Endodermal cell (in vitro differentiated cells): ENCODE measurements around the gene IL1F10. TPM values are rescaled to one million over a fixed set of nuclear protein-coding genes. Genes with fewer than 3 reads are reported as not detected.

Experiments used
- DNase-seq: peaks from one replicate; pipeline ENCODE4 v3.0.0-alpha.2; 2017
- H3K27ac ChIP-seq: 2 replicates; pipeline ENCODE4 v1.5.1; 2013; ENCODE audit warnings: mild to moderate bottlenecking, low read depth, low read length, moderate library complexity
- H3K27me3 ChIP-seq: 2 replicates; pipeline ENCODE4 v1.6.1; 2013; ENCODE audit warnings: mild to moderate bottlenecking, low read length, moderate library complexity; ENCODE audit not compliant: insufficient read depth, control insufficient read depth, poor library complexity, severe bottlenecking
- H3K36me3 ChIP-seq: 2 replicates; pipeline ENCODE4 v1.7.0; 2013; ENCODE audit warnings: mild to moderate bottlenecking, low read length, moderate library complexity; ENCODE audit not compliant: control insufficient read depth, insufficient read depth
- H3K4me1 ChIP-seq: one replicate; pipeline ENCODE4 v1.7.0; 2013; ENCODE audit warnings: low read length; ENCODE audit not compliant: control insufficient read depth, insufficient read depth
- H3K4me3 ChIP-seq: 2 replicates; pipeline ENCODE4 v1.5.1; 2013; ENCODE audit warnings: mild to moderate bottlenecking, low read length, moderate library complexity
- H3K9ac ChIP-seq: 2 replicates; pipeline ENCODE4 v1.6.1; 2013; ENCODE audit warnings: mild to moderate bottlenecking, low read length, moderate library complexity; ENCODE audit not compliant: poor library complexity, severe bottlenecking; ENCODE audit errors: extremely low read depth
- H3K9me3 ChIP-seq: 2 replicates; pipeline ENCODE4 v1.6.1; 2013; ENCODE audit warnings: mild to moderate bottlenecking, low read length, moderate library complexity; ENCODE audit not compliant: control insufficient read depth
- H3K27ac Mint-ChIP-seq: 2 replicates; pipeline ENCODE4 v1.8.0; 2020; ENCODE audit warnings: mixed read lengths
- H3K27me3 Mint-ChIP-seq: 2 replicates; pipeline ENCODE4 v1.8.0; 2021; ENCODE audit warnings: mild to moderate bottlenecking, mixed read lengths; ENCODE audit not compliant: insufficient read depth
- H3K36me3 Mint-ChIP-seq: 2 replicates; pipeline ENCODE4 v1.8.0; 2020; ENCODE audit warnings: low read depth, mixed read lengths
- H3K4me1 Mint-ChIP-seq: 2 replicates; pipeline ENCODE4 v1.8.0; 2020; ENCODE audit warnings: mixed read lengths
- H3K4me3 Mint-ChIP-seq: 2 replicates; pipeline ENCODE4 v1.8.0; 2020; ENCODE audit warnings: mild to moderate bottlenecking, moderate library complexity, mixed read lengths
- H3K9me3 Mint-ChIP-seq: 2 replicates; pipeline ENCODE4 v1.8.0; 2020; ENCODE audit warnings: mild to moderate bottlenecking, mixed read lengths
- WGBS, 2 experiments: methylation state at CpG; one replicate each; pipeline versions ENCODE4 v1.1.5 to v1.1.7; 2013; ENCODE audit warnings: missing lambda C conversion rate in 2 of 2, mixed read lengths in 1 of 2; ENCODE audit not compliant: insufficient coverage in 1 of 2, insufficient read length in 1 of 2; 5-methylcytosine and 5-hydroxymethylcytosine counted together
- total RNA-seq, 2 donors: library from RNA; stranded (reverse); fragmentation: NEBNext Ultra II Directional in 1 of 2; extraction: Animal tissue kit (Norgen Biotek cat#: 25700) in 1 of 2; gene quantifications; 2 replicates in 1 of 2; 3 replicates in 1 of 2; pipeline ENCODE4 v1.2.1, GENCODE V29; 2021
- TF ChIP-seq, protein P1 (sequence below): fragments of 200-600 bp; sonication (generic); conservative IDR thresholded peaks from 2 replicates; pipeline ENCODE4 v1.5.0; 2021; ENCODE audit warnings: antibody characterized with exemption, mild to moderate bottlenecking

Gene IL1F10
- total RNA-seq, 2 donors from 2014 or later, result not detected

GRCh38 chr2:113058411-113058994 lies 9.3 kb upstream of the IL1F10 start:
- H3K4me3 Mint-ChIP-seq, result no peak overlapping the region
- peaks cover 29% of the 10 kb centered on the region for H3K9me3 Mint-ChIP-seq
- Histone ChIP-seq H3K4me1 (no peaks in the 10 kb centered on the region), H3K27me3 (peaks cover 7% of the 10 kb centered on the region), H3K9me3 (peaks cover 27% of the 10 kb centered on the region), H3K27ac (no peak overlapping the region), H3K9ac (no peak overlapping the region), H3K36me3 (no peaks in the 10 kb centered on the region), H3K4me3 (no peak overlapping the region)
- H3K36me3 Mint-ChIP-seq, result no peaks in the 10 kb centered on the region
- TF ChIP-seq, protein P1, sequence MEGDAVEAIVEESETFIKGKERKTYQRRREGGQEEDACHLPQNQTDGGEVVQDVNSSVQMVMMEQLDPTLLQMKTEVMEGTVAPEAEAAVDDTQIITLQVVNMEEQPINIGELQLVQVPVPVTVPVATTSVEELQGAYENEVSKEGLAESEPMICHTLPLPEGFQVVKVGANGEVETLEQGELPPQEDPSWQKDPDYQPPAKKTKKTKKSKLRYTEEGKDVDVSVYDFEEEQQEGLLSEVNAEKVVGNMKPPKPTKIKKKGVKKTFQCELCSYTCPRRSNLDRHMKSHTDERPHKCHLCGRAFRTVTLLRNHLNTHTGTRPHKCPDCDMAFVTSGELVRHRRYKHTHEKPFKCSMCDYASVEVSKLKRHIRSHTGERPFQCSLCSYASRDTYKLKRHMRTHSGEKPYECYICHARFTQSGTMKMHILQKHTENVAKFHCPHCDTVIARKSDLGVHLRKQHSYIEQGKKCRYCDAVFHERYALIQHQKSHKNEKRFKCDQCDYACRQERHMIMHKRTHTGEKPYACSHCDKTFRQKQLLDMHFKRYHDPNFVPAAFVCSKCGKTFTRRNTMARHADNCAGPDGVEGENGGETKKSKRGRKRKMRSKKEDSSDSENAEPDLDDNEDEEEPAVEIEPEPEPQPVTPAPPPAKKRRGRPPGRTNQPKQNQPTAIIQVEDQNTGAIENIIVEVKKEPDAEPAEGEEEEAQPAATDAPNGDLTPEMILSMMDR, result no peak
- DNase-seq, result no peak
- peaks cover 46% of the 10 kb centered on the region for H3K27me3 Mint-ChIP-seq
- 69 to 78% methylated on average over 2 of the region's 2 CpGs for WGBS, 2 experiments
- no peaks in the 10 kb centered on the region for H3K4me1 Mint-ChIP-seq
- no peak overlapping the region for H3K27ac Mint-ChIP-seq

DNA sequence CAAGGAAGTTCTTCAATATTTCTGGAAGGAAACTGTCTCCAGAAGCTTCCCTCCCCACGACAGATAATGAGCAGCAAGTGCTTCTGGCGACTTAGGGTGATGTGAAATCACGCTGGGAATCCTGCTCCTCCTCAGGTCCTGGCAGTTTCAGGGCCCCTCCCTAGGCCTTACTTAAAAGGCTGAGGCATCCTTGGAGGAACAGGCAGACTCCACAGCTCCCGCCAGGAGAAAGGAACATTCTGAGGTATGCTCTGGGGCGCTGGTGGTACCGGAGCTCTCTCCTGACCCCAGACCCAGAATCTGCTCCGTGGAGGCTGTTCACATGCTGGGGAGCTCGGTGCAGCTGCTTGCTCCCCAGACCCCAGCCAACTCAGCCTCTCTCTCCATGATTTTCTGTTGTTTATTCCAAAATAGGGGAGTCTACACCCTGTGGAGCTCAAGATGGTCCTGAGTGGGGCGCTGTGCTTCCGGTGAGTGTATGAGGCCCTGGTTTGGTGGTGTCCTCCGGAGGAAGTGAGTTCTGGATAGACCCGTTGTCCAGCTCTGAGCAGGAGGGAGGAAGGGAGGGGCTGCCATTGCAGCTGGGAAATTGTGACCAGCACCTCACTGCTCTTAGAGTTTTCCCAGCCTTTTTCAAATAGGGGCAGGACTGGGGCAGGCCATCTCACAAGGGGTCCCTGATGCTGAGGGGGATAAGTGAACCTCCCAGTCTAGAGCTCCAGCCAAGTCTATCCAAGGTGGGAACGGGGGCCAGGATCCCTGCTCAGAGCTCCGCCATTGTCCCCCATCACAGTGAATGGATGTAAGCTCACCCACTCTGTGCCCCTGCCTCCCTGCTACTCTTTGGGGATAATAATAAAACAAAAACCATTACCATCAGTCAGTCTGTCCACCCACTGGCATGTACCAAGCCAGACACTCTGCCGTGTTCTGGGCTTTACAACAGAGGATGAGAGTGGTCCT lies 8.5 kb upstream of the IL1F10 start, which contains the start of gene IL36RN:
Gene IL36RN, plus strand, starts transcription at position 201 of the 963 bp plus-strand sequence. Its CDS starts 241 bp downstream, at position 442.
- H3K9ac ChIP-seq, result no peak within 1 kb of the TSS
- TF ChIP-seq, protein P1, result no peak
- H3K4me1 ChIP-seq, result no peaks in the 10 kb centered on the region
- Mint-ChIP-seq H3K4me1 (no peaks in the 10 kb centered on the region), H3K27me3 (peaks cover 51% of the 10 kb centered on the region), H3K4me3 (no peak within 1 kb of the TSS), H3K36me3 (no peaks in the 10 kb centered on the region), H3K9me3 (peaks cover 21% of the 10 kb centered on the region), H3K27ac (no peak within 1 kb of the TSS)
- DNase-seq, result no peak
- peaks cover 7% of the 10 kb centered on the region for H3K27me3 ChIP-seq
- H3K36me3 ChIP-seq, result no peaks in the 10 kb centered on the region
- H3K27ac ChIP-seq, result no peak within 1 kb of the TSS
- no peak within 1 kb of the TSS for H3K4me3 ChIP-seq
- 86 to 89% methylated on average over 11 to 15 of the region's 15 CpGs for WGBS, 2 experiments
- H3K9me3 ChIP-seq, result peaks cover 24% of the 10 kb centered on the region

GRCh38 chr2:113060396-113060795 lies 7.4 kb upstream of the IL1F10 start:
- Histone ChIP-seq H3K27ac (no peak overlapping the region), H3K36me3 (no peaks in the 10 kb centered on the region), H3K4me1 (no peaks in the 10 kb centered on the region), H3K27me3 (peaks cover 7% of the 10 kb centered on the region), H3K9me3 (peaks cover 20% of the 10 kb centered on the region), H3K9ac (no peak overlapping the region), H3K4me3 (no peak overlapping the region)
- Mint-ChIP-seq H3K4me3 (no peak overlapping the region), H3K9me3 (peaks cover 14% of the 10 kb centered on the region), H3K36me3 (no peaks in the 10 kb centered on the region), H3K27me3 (peaks cover 57% of the 10 kb centered on the region), H3K27ac (no peak overlapping the region), H3K4me1 (no peaks in the 10 kb centered on the region)
- TF ChIP-seq, protein P1, result no peak
- no peak for DNase-seq
- 81% methylated on average over 4 of the region's 4 CpGs; no CpG with 5 or more reads in 1 of the 2 experiments for WGBS, 2 experiments
